ENCODE data around the gene CPNE5. TPM values are rescaled to one million over a fixed set of nuclear protein-coding genes. Genes with fewer than 3 reads are reported as not detected.

The CPNE5 gene
- total RNA-seq, 1 donor from 2014 or later: 0.24 TPM

GRCh38 chr6:36752187-36752885 lies 86.9 kb downstream of the CPNE5 start:
- Mint-ChIP-seq H3K9me3 (ENCODE audit: low read depth) (peaks cover 6% of the 10 kb centered on the region), H3K4me3 (ENCODE audit: low read depth) (no peak overlapping the region), H3K27ac (no peak overlapping the region), H3K4me1 (ENCODE audit: low read depth) (no peaks in the 10 kb centered on the region), H3K27me3 (peaks cover 9% of the 10 kb centered on the region), H3K36me3 (ENCODE audit: insufficient read depth) (no peaks in the 10 kb centered on the region)
- no peak for TF ChIP-seq CTCF (IDR thresholded peaks at IDR 0.05; ENCODE audit: unreplicated experiment)
- DNase-seq (ENCODE audit: low spot score, unreplicated experiment): no peak

GRCh38 chr6:36751833-36752186 lies 87.4 kb downstream of the CPNE5 start:
- Mint-ChIP-seq H3K27me3 (peaks cover 9% of the 10 kb centered on the region), H3K36me3 (ENCODE audit: insufficient read depth) (no peaks in the 10 kb centered on the region), H3K27ac (no peak overlapping the region), H3K4me3 (ENCODE audit: low read depth) (no peak overlapping the region), H3K9me3 (ENCODE audit: low read depth) (peaks cover 6% of the 10 kb centered on the region), H3K4me1 (ENCODE audit: low read depth) (no peaks in the 10 kb centered on the region)
- TF ChIP-seq CTCF (IDR thresholded peaks at IDR 0.05; ENCODE audit: unreplicated experiment): no peak
- no peak for DNase-seq (ENCODE audit: low spot score, unreplicated experiment)

- H3K4me3 Mint-ChIP-seq (ENCODE audit: low read depth): no peak overlapping the region
- peaks cover 6% of the 10 kb centered on the region for H3K9me3 Mint-ChIP-seq (ENCODE audit: low read depth)
- no peaks in the 10 kb centered on the region for H3K4me1 Mint-ChIP-seq (ENCODE audit: low read depth)
- H3K27me3 Mint-ChIP-seq: peaks cover 10% of the 10 kb centered on the region
- no peaks in the 10 kb centered on the region for H3K36me3 Mint-ChIP-seq (ENCODE audit: insufficient read depth)
- no peak for TF ChIP-seq CTCF (IDR thresholded peaks at IDR 0.05; ENCODE audit: unreplicated experiment)
- DNase-seq (ENCODE audit: low spot score, unreplicated experiment): no peak
- H3K27ac Mint-ChIP-seq: no peak overlapping the region
These were observed 88.2 kb downstream of the CPNE5 start for GRCh38 chr6:36751091-36751490.

- Mint-ChIP-seq H3K27ac (no peak overlapping the region), H3K27me3 (peaks cover 10% of the 10 kb centered on the region), H3K4me1 (ENCODE audit: low read depth) (no peaks in the 10 kb centered on the region), H3K9me3 (ENCODE audit: low read depth) (peaks cover 6% of the 10 kb centered on the region), H3K4me3 (ENCODE audit: low read depth) (no peak overlapping the region), H3K36me3 (ENCODE audit: insufficient read depth) (no peaks in the 10 kb centered on the region)
- DNase-seq (ENCODE audit: low spot score, unreplicated experiment): no peak
- no peak for TF ChIP-seq CTCF (IDR thresholded peaks at IDR 0.05; ENCODE audit: unreplicated experiment)
These were observed 89.3 kb downstream of the CPNE5 start for GRCh38 chr6:36749829-36750489.

DNA sequence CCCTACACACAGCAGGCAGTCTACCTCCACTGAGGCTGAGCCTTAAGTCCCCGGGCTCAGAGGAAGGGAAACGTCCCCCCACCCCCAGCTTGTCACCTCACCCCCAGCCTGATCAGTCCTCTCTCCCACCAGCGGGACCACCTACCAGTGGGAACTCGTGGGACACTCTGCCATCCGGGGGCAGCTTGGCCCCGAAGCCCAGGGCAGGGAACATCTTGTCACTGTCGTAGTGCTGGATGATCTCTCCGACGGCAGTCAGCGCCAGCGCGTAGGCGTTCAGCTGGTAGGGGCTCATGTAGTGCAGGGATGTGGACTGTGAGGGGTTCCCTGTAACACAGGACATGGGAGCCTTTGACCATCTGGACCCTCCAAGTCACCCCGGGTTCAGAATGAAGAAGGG lies 93.0 kb downstream of the CPNE5 start:
- H3K27ac Mint-ChIP-seq: no peak overlapping the region
- H3K4me1 Mint-ChIP-seq (ENCODE audit: low read depth): peaks cover 10% of the 10 kb centered on the region
- no peak overlapping the region for H3K4me3 Mint-ChIP-seq (ENCODE audit: low read depth)
- no peak for DNase-seq (ENCODE audit: low spot score, unreplicated experiment)
- peaks cover 10% of the 10 kb centered on the region for H3K27me3 Mint-ChIP-seq
- H3K36me3 Mint-ChIP-seq (ENCODE audit: insufficient read depth): no peaks in the 10 kb centered on the region
- no peak for TF ChIP-seq CTCF (IDR thresholded peaks at IDR 0.05; ENCODE audit: unreplicated experiment)
- peaks cover 6% of the 10 kb centered on the region for H3K9me3 Mint-ChIP-seq (ENCODE audit: low read depth)
